HepG2 (cell line): ENCODE data around the gene BCL2L13. TPM values are rescaled to one million over a fixed set of nuclear protein-coding genes. Genes with fewer than 3 reads are reported as not detected.
A peak's percentile ranks its signal among the peaks of the same experiment; 100 is the strongest.

Source experiments
- ATF4 ChIP-seq, 2 experiments: fragments of 450-650 bp in 1 of 2; sonication (generic) in 1 of 2; formaldehyde crosslinking; IDR thresholded peaks; 2 replicates each; pipeline versions ENCODE4 v1.5.0 to v1.8.0; 2020 to 2022; ENCODE audit warnings: mild to moderate bottlenecking in 1 of 2, missing genetic modification reagents in 1 of 2
- CBX5 ChIP-seq: sonication (generic); formaldehyde crosslinking; IDR thresholded peaks from 2 replicates; pipeline ENCODE4 v1.4.0; 2020; ENCODE audit warnings: missing genetic modification reagents, borderline replicate concordance
- DZIP1 ChIP-seq: sonication (generic); formaldehyde crosslinking; IDR thresholded peaks from 2 replicates; pipeline ENCODE4 v1.5.0; 2020; ENCODE audit warnings: mild to moderate bottlenecking, missing genetic modification reagents
- ELF4 ChIP-seq: sonication (generic); formaldehyde crosslinking; IDR thresholded peaks from 2 replicates; pipeline ENCODE4 v1.5.0; 2020; ENCODE audit warnings: missing genetic modification reagents, mild to moderate bottlenecking, moderate library complexity, borderline replicate concordance
- HCFC1 ChIP-seq: fragments of 150-350 bp; IDR thresholded peaks from 2 replicates; pipeline ENCODE4 v1.6.1; 2014; ENCODE audit warnings: low read depth, low read length
- MYC ChIP-seq: sonication (generic); formaldehyde crosslinking; IDR thresholded peaks from 2 replicates; pipeline ENCODE4 v1.9.0; 2021; ENCODE audit warnings: missing genetic modification reagents, borderline replicate concordance
- NFATC3 ChIP-seq: sonication (generic); formaldehyde crosslinking; IDR thresholded peaks from 2 replicates; pipeline ENCODE4 v1.5.1; 2020; ENCODE audit warnings: mild to moderate bottlenecking, missing genetic modification reagents
- NR2F1 ChIP-seq, 2 experiments: fragments of 450-650 bp in 1 of 2; formaldehyde crosslinking in 1 of 2; IDR thresholded peaks; 2 replicates each; pipeline versions ENCODE4 v1.5.0 to v1.6.1; 2016 to 2020; ENCODE audit warnings: mild to moderate bottlenecking in 1 of 2, missing compliant biosample characterization in 1 of 2, missing genetic modification reagents in 1 of 2, moderate library complexity in 1 of 2
- PHF5A ChIP-seq: IDR thresholded peaks from one replicate; pipeline ENCODE4 v1.6.1; 2018; ENCODE audit warnings: low read depth, missing genetic modification reagents; ENCODE audit not compliant: unreplicated experiment
- RBM22 ChIP-seq: fragments of 200-400 bp; formaldehyde crosslinking; optimal IDR thresholded peaks from 2 replicates; pipeline ENCODE3; 2017; ENCODE audit warnings: mild to moderate bottlenecking, low read length, moderate library complexity
- RFX5 ChIP-seq: IDR thresholded peaks from 2 replicates; pipeline ENCODE4 v1.6.1; 2011; ENCODE audit warnings: low read depth, low read length, improper control_type of control experiment
- SETDB1 ChIP-seq: sonication (generic); formaldehyde crosslinking; IDR thresholded peaks from 2 replicates; pipeline ENCODE4 v1.5.1; 2020; ENCODE audit warnings: missing genetic modification reagents, mild to moderate bottlenecking, borderline replicate concordance
- ZBTB42 ChIP-seq: sonication (generic); formaldehyde crosslinking; IDR thresholded peaks from 2 replicates; pipeline ENCODE4 v1.5.0; 2020; ENCODE audit warnings: mild to moderate bottlenecking, missing genetic modification reagents
- ZKSCAN5 ChIP-seq: sonication (generic); formaldehyde crosslinking; IDR thresholded peaks from 2 replicates; pipeline ENCODE4 v1.5.1; 2020; ENCODE audit warnings: mild to moderate bottlenecking, missing genetic modification reagents
- ZNF362 ChIP-seq: sonication (generic); formaldehyde crosslinking; IDR thresholded peaks from 2 replicates; pipeline ENCODE4 v1.4.0; 2020; ENCODE audit warnings: missing genetic modification reagents, mild to moderate bottlenecking, borderline replicate concordance
- ZNF468 ChIP-seq: sonication (generic); formaldehyde crosslinking; IDR thresholded peaks from 2 replicates; pipeline ENCODE4 v1.8.0; 2022; ENCODE audit warnings: mild to moderate bottlenecking, moderate library complexity, missing genetic modification reagents
- ZNF574 ChIP-seq: sonication (generic); formaldehyde crosslinking; IDR thresholded peaks from 2 replicates; pipeline ENCODE4 v1.4.0; 2020; ENCODE audit warnings: missing genetic modification reagents
- ZNF670 ChIP-seq: sonication (generic); formaldehyde crosslinking; IDR thresholded peaks from 2 replicates; pipeline ENCODE4 v1.8.0; 2022; ENCODE audit warnings: mild to moderate bottlenecking, missing genetic modification reagents, borderline replicate concordance
- ZNF839 ChIP-seq: sonication (generic); formaldehyde crosslinking; IDR thresholded peaks from 2 replicates; pipeline ENCODE4 v1.4.0; 2020; ENCODE audit warnings: missing genetic modification reagents, mild to moderate bottlenecking, borderline replicate concordance
- ZNF891 ChIP-seq: sonication (generic); formaldehyde crosslinking; IDR thresholded peaks from 2 replicates; pipeline ENCODE4 v1.5.0; 2020; ENCODE audit warnings: mild to moderate bottlenecking, missing genetic modification reagents
- polyA plus RNA-seq, 8 experiments: library from polyadenylated mRNA; depleted of rRNA in 3 of 8; stranded (reverse) in 7 of 8; unstranded in 1 of 8; fragments of >200 nt; fragmentation: Illumina TruSeq in 4 of 8; extraction: Trizol in 4 of 8; gene quantifications; 2 replicates each; pipeline versions ENCODE4 v1.2.1 to v1.2.3, GENCODE V29; 2011 to 2016; ENCODE audit warnings: low read depth in 4 of 8, missing spikeins in 1 of 8, mixed read lengths in 1 of 8; ENCODE audit not compliant: insufficient read depth in 1 of 8
- total RNA-seq, 5 experiments: library from RNA; depleted of rRNA; stranded (reverse); fragments of >200 nt; fragmentation: Illumina TruSeq; extraction: Trizol; gene quantifications; 2 replicates each; pipeline ENCODE4 v1.2.3, GENCODE V29; 2016; ENCODE audit warnings: low read depth in 1 of 5

Gene BCL2L13
- total and polyA plus RNA-seq, 2 of the 13 experiments (the other 11 are each of a cell fraction or from before 2014, with no cell fraction given), result 13.5 to 14.6 TPM

- TF ChIP-seq PHF5A (CRISPR knock-in tag), result no peak
- 0 out of 2 replicates have a peak, but pooled peaks have one; percentile 32 for TF ChIP-seq NFATC3 (CRISPR knock-in tag)
- no peak for TF ChIP-seq ATF4 (CRISPR knock-in tag; IDR thresholded peaks at IDR 0.05)
- peak; percentile 21; the same call in 1 of the 2 replicates for TF ChIP-seq HCFC1
- TF ChIP-seq DZIP1 (CRISPR knock-in tag), result peak; percentile 21; the same call in 1 of the 2 replicates
- peak; percentile 86; the same call in 1 of the 2 replicates for TF ChIP-seq ELF4 (CRISPR knock-in tag)
- TF ChIP-seq NR2F1 (CRISPR knock-in tag; IDR thresholded peaks at IDR 0.05), result no peak
- TF ChIP-seq ZNF468, result no peak
- peak; percentile 68; the same call in 1 of the 2 replicates for TF ChIP-seq ZNF839 (CRISPR knock-in tag)
- no peak for TF ChIP-seq SETDB1 (CRISPR knock-in tag)
- TF ChIP-seq ZNF574 (CRISPR knock-in tag), result peak; percentile 68
- peak; percentile 81; the same call in 1 of the 2 replicates for TF ChIP-seq ZNF362 (CRISPR knock-in tag)
- no peak for TF ChIP-seq CBX5 (CRISPR knock-in tag)
- TF ChIP-seq RFX5, result no peak
- TF ChIP-seq MYC (CRISPR knock-in tag), result peak; percentile 19; the same call in 1 of the 2 replicates
- TF ChIP-seq ZKSCAN5 (CRISPR knock-in tag), result no peak
- no peak for TF ChIP-seq ZBTB42 (CRISPR knock-in tag)
- TF ChIP-seq ZNF891 (CRISPR knock-in tag), result peak; percentile 83; the same call in 1 of the 2 replicates
- TF ChIP-seq RBM22, result no peak
- TF ChIP-seq ZNF670 (CRISPR knock-in tag), result no peak
Observed at GRCh38 chr22:17628406-17629172, 10.0 kb upstream of the BCL2L13 start, which contains the start of gene ATP6V1E1 (continued).
